H1 (cell line): ENCODE data around the gene TTC33. TPM values are rescaled to one million over a fixed set of nuclear protein-coding genes. Genes with fewer than 3 reads are reported as not detected.

ENCODE experiments used
- CTCF ChIA-PET: fragments of 300-600 bp; sonication (Branson Sonifier 250); formaldehyde crosslinking; loops from one replicate; lab custom pipeline; 2021; ENCODE audit not compliant: partially characterized antibody; lab: Charles Lee
- POLR2A ChIA-PET: fragments of 300-600 bp; sonication (Branson Sonifier 250); formaldehyde crosslinking; loops from one replicate; lab custom pipeline; 2021; ENCODE audit warnings: inconsistent platforms; ENCODE audit not compliant: partially characterized antibody; lab: Charles Lee
- DNase-seq, 2 experiments: peaks; one replicate each; pipeline versions ENCODE4 v3.0.0 to v3.0.0-alpha.2; 2010 to 2022; ENCODE audit warnings: low spot score in 2 of 2, low read depth in 1 of 2, mixed read lengths in 1 of 2
- FAIRE-seq: peaks from 2 replicates; lab custom pipeline; 2011; peaks lifted over from hg19 to GRCh38; lab: Jason Lieb, UNC
- H2AFZ ChIP-seq: 2 replicates; pipeline ENCODE4 v1.8.1; 2012; ENCODE audit warnings: low read length, inconsistent platforms
- H2AK5ac ChIP-seq: 2 replicates; pipeline ENCODE4 v1.6.1; 2013; ENCODE audit warnings: low read depth, low read length
- H2BK120ac ChIP-seq: replicated peaks from 2 replicates; pipeline ENCODE3; 2013; ENCODE audit warnings: low read depth, low read length, inconsistent platforms
- H2BK12ac ChIP-seq: 2 replicates; pipeline ENCODE4 v1.6.1; 2013; ENCODE audit warnings: low read depth, low read length
- H2BK15ac ChIP-seq: 2 replicates; pipeline ENCODE4 v1.6.1; 2013; ENCODE audit warnings: low read length
- H2BK20ac ChIP-seq: 2 replicates; pipeline ENCODE4 v1.6.1; 2013; ENCODE audit warnings: low read length
- H2BK5ac ChIP-seq: 2 replicates; pipeline ENCODE4 v1.6.1; 2013; ENCODE audit warnings: low read depth, low read length
- H3K14ac ChIP-seq: 2 replicates; pipeline ENCODE4 v1.6.1; 2013; ENCODE audit warnings: inconsistent platforms; ENCODE audit not compliant: insufficient read length
- H3K18ac ChIP-seq: 2 replicates; pipeline ENCODE4 v1.6.1; 2013; ENCODE audit warnings: low read length; ENCODE audit errors: extremely low read depth
- H3K23ac ChIP-seq: 2 replicates; pipeline ENCODE4 v1.6.1; 2013; ENCODE audit warnings: inconsistent platforms; ENCODE audit not compliant: insufficient read length
- H3K23me2 ChIP-seq: 2 replicates; pipeline ENCODE4 v1.6.1; 2013; ENCODE audit warnings: low read depth, low read length
- H3K27ac ChIP-seq: 2 replicates; pipeline ENCODE4 v1.6.1; 2011; ENCODE audit warnings: low read depth, low read length, inconsistent platforms
- H3K27me3 ChIP-seq, 4 experiments: replicated peaks in 1 of 4; 1 replicate in 1 of 4; 2 replicates in 3 of 4; pipeline versions ENCODE4 v1.6.1 to v1.8.1; 2011 to 2013; ENCODE audit warnings: low read length in 3 of 4, mild to moderate bottlenecking in 3 of 4, inconsistent platforms in 2 of 4, mixed read lengths in 2 of 4, moderate library complexity in 1 of 4; ENCODE audit not compliant: control insufficient read depth in 3 of 4, insufficient read depth in 3 of 4; ENCODE audit errors: extremely low read depth in 1 of 4
- H3K36me3 ChIP-seq, 4 experiments: 2 replicates each; pipeline versions ENCODE4 v1.6.1 to v1.8.1; 2011 to 2013; ENCODE audit warnings: mild to moderate bottlenecking in 4 of 4, low read length in 3 of 4, moderate library complexity in 2 of 4, control low read depth in 1 of 4, inconsistent platforms in 1 of 4; ENCODE audit not compliant: insufficient read depth in 4 of 4, control insufficient read depth in 2 of 4
- H3K4ac ChIP-seq: replicated peaks from 2 replicates; pipeline ENCODE3; 2013; ENCODE audit warnings: low read length, low read depth, mixed read lengths, inconsistent platforms; ENCODE audit not compliant: insufficient read length
- H3K4me1 ChIP-seq, 4 experiments: replicated peaks in 1 of 4; 1 replicate in 1 of 4; 2 replicates in 3 of 4; pipeline versions ENCODE4 v1.6.1 to v1.8.1; 2011 to 2013; ENCODE audit warnings: low read length in 3 of 4, inconsistent platforms in 2 of 4, mixed read lengths in 1 of 4; ENCODE audit not compliant: insufficient read depth in 4 of 4, control insufficient read depth in 3 of 4
- H3K4me2 ChIP-seq, 2 experiments: 2 replicates each; pipeline versions ENCODE4 v1.6.1 to v1.8.1; 2011 to 2013; ENCODE audit warnings: low read depth in 2 of 2, low read length in 2 of 2, control low read depth in 1 of 2, inconsistent platforms in 1 of 2, mild to moderate bottlenecking in 1 of 2; ENCODE audit not compliant: insufficient read depth in 1 of 2
- H3K4me3 ChIP-seq, 4 experiments: fragments of 200-600, 300-600 bp in 1 of 4; sonication (generic), shearing (Covaris generic), sonication (Bioruptor Twin) in 1 of 4; 2 replicates each; pipeline versions ENCODE4 v1.5.1 to v1.8.1; 2011 to 2016; ENCODE audit warnings: low read length in 4 of 4, low read depth in 3 of 4, control low read depth in 2 of 4, inconsistent platforms in 2 of 4, mild to moderate bottlenecking in 2 of 4, mixed read lengths in 1 of 4, moderate library complexity in 1 of 4; ENCODE audit not compliant: insufficient read depth in 2 of 4; ENCODE audit errors: extremely low read depth in 1 of 4
- H3K56ac ChIP-seq: replicated peaks from 2 replicates; pipeline ENCODE3; 2013; ENCODE audit warnings: low read depth, mild to moderate bottlenecking, mixed read lengths, low read length, inconsistent platforms; ENCODE audit not compliant: insufficient read length
- H3K79me1 ChIP-seq: 2 replicates; pipeline ENCODE4 v1.6.1; 2013; ENCODE audit warnings: low read depth, low read length, control low read depth
- H3K79me2 ChIP-seq, 2 experiments: 2 replicates each; pipeline versions ENCODE4 v1.6.1 to v1.8.1; 2012 to 2013; ENCODE audit warnings: low read length in 2 of 2, mild to moderate bottlenecking in 2 of 2, inconsistent platforms in 1 of 2; ENCODE audit not compliant: insufficient read depth in 2 of 2, control insufficient read depth in 1 of 2
- H3K9ac ChIP-seq, 4 experiments: replicated peaks in 1 of 4; 1 replicate in 1 of 4; 2 replicates in 3 of 4; pipeline versions ENCODE4 v1.6.1 to v1.8.1; 2011 to 2013; ENCODE audit warnings: low read depth in 3 of 4, low read length in 3 of 4, control low read depth in 2 of 4, mild to moderate bottlenecking in 2 of 4, moderate library complexity in 2 of 4, inconsistent platforms in 1 of 4; ENCODE audit errors: extremely low read depth in 1 of 4
- H3K9me3 ChIP-seq, 2 experiments: 2 replicates each; pipeline versions ENCODE4 v1.6.1 to v1.8.1; 2012 to 2013; ENCODE audit warnings: mild to moderate bottlenecking in 2 of 2, moderate library complexity in 2 of 2, control low read depth in 1 of 2, inconsistent platforms in 1 of 2, low read depth in 1 of 2, low read length in 1 of 2, mixed read lengths in 1 of 2; ENCODE audit not compliant: insufficient read depth in 2 of 2
- H4K20me1 ChIP-seq, 2 experiments: replicated peaks in 1 of 2; 2 replicates each; pipeline versions ENCODE3 to v1.8.1; 2011 to 2013; ENCODE audit warnings: inconsistent platforms in 2 of 2, low read length in 2 of 2, mild to moderate bottlenecking in 1 of 2; ENCODE audit not compliant: insufficient read depth in 2 of 2, control insufficient read depth in 1 of 2
- H4K5ac ChIP-seq: 2 replicates; pipeline ENCODE4 v1.6.1; 2013; ENCODE audit warnings: low read length, low read depth, mixed read lengths, inconsistent platforms; ENCODE audit not compliant: insufficient read length
- H4K8ac ChIP-seq: 2 replicates; pipeline ENCODE4 v1.8.0; 2013; ENCODE audit warnings: mild to moderate bottlenecking, moderate library complexity, low read length, inconsistent platforms; ENCODE audit not compliant: insufficient read depth; ENCODE audit errors: extremely low read depth
- H4K91ac ChIP-seq: replicated peaks from 2 replicates; pipeline ENCODE3; 2013; ENCODE audit warnings: low read length, mixed read lengths, inconsistent platforms; ENCODE audit not compliant: insufficient read length
- NRF1 ChIP-seq: IDR thresholded peaks from 2 replicates; pipeline ENCODE4 v1.6.1; 2011; ENCODE audit warnings: mild to moderate bottlenecking, low read depth, low read length, improper control_type of control experiment
- SP4 ChIP-seq: IDR thresholded peaks from 2 replicates; pipeline ENCODE4 v1.6.1; 2012; ENCODE audit warnings: low read length, inconsistent platforms
- WGBS, 2 experiments: shearing (Covaris generic) in 1 of 2; methylation state at CpG; one replicate each; pipeline versions ENCODE4 v1.1.6 to v1.1.7; 2013 to 2015; ENCODE audit warnings: low lambda C conversion rate in 2 of 2, mixed read lengths in 2 of 2, inconsistent platforms in 1 of 2, low coverage in 1 of 2, missing lambda C conversion rate in 1 of 2; ENCODE audit not compliant: insufficient replicate concordance in 2 of 2, insufficient coverage in 1 of 2, insufficient read length in 1 of 2; ENCODE audit errors: extremely low coverage in 1 of 2, missing lambda C conversion rate in 1 of 2; 5-methylcytosine and 5-hydroxymethylcytosine counted together
- polyA plus RNA-seq, 7 experiments: library from polyadenylated mRNA; depleted of rRNA in 3 of 7; stranded (reverse) in 5 of 7; unstranded in 2 of 7; fragments of >200 nt in 5 of 7; fragments of 200-250 nt in 2 of 7; gene quantifications; 1 replicate in 5 of 7; 2 replicates in 1 of 7; 4 replicates in 1 of 7; pipeline versions ENCODE4 v1.2.1 to v1.2.3, GENCODE V29; 2011 to 2013; ENCODE audit warnings: missing spikeins in 2 of 7, mixed read lengths in 2 of 7
- total RNA-seq: library from RNA; stranded (reverse); fragmentation: NEBNext Ultra II Directional; extraction: Animal tissue kit (Norgen Biotek cat#: 25700); gene quantifications from 2 replicates; pipeline ENCODE4 v1.2.1, GENCODE V29; 2021

The TTC33 gene
- total and polyA plus RNA-seq, 2 of the 8 experiments (the other 6 are each of a cell fraction or from before 2014, with no cell fraction given) = 1.2 to 12.6 TPM

- Histone ChIP-seq H3K4me1 (no peaks in the 10 kb centered on the region), H3K23me2 (no peaks in the 10 kb centered on the region), H3K36me3 (no peaks in the 10 kb centered on the region), H3K23ac (no peak overlapping the region), H3K27ac (no peak overlapping the region), H2BK12ac (no peak overlapping the region), H3K4me3 (no peak overlapping the region), H3K79me2 (no peaks in the 10 kb centered on the region), H3K56ac (no peak overlapping the region), H3K4me2 (no peak overlapping the region), H4K5ac (no peak overlapping the region)
- POLR2A ChIA-PET = no interaction called here
- 92% methylated on average over 3 of the region's 3 CpGs; no CpG with 5 or more reads in 1 of the 2 experiments for WGBS, 2 experiments
- no peak for TF ChIP-seq NRF1
- TF ChIP-seq SP4 = no peak
- TF ChIP-seq, all 59 proteins: peak for 0
- Histone ChIP-seq H3K9me3 (no peaks in the 10 kb centered on the region), H4K20me1 (no peaks in the 10 kb centered on the region), H2BK120ac (no peak overlapping the region), H3K18ac (no peak overlapping the region), H3K27me3 (no peaks in the 10 kb centered on the region), H2AFZ (no peak overlapping the region), H2BK20ac (no peak overlapping the region), H3K9ac (no peak overlapping the region), H2AK5ac (no peak overlapping the region), H3K14ac (no peak overlapping the region), H4K8ac (no peak overlapping the region), H2BK5ac (no peak overlapping the region), H2BK15ac (no peak overlapping the region), H3K4ac (no peak overlapping the region), H3K79me1 (no peaks in the 10 kb centered on the region), H4K91ac (no peak overlapping the region)
- FAIRE-seq = no peak
- CTCF ChIA-PET = interaction anchor here (0.9 kb wide), 1 partner anchor 15 kb away, joined by 3 read pairs; no protein-coding TSS in a partner anchor
- DNase-seq = no peak
Measured at GRCh38 chr5:40651201-40651600, 104.6 kb downstream of the TTC33 start.
